Fibroblast of skin of right biceps (primary cell): Measurements from ENCODE around the gene TSGA10.
"Not testable (repeated sequence)": the region's sequence is repeated elsewhere in the genome, so short reads cannot be mapped to it uniquely, and the experiment has no call there.

Experiments
- DNase-seq: peaks from one replicate; pipeline ENCODE4 v3.0.0-alpha.2; 2013

The TSGA10 gene

DNA sequence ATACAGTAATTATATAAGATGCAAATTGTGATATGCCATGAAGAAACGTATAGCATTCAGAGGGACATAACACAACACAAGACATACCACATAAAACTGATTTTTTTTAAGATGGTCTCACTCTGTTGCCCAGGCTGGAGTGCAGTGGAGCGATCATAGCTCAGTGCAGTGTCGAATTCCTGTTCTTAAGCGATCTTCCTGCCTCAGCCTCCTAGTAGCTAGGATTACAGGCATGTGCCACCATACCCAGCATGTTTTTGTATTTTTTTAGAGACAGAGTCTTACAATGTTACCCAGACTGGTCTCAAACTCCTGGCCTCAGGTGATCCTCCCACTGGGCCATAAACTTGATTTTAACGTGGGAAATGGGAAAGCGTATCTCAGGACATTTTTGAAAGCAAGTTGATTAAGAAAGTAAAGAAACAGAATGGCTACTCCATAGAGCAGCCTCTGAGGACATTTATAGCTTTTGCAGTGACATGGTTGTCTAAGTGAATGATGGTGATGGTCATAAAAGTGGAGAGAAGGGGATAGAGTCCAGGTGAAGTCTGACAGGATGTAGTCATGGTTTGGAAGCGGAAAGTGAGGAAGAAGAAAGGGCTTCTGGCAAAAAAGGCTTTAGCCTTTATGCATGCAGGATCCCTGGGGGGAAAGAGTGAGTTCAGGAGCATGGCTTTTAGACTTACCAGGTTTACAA, 2.4 kb downstream of the TSGA10 start:
- DNase-seq, result no peak

DNA sequence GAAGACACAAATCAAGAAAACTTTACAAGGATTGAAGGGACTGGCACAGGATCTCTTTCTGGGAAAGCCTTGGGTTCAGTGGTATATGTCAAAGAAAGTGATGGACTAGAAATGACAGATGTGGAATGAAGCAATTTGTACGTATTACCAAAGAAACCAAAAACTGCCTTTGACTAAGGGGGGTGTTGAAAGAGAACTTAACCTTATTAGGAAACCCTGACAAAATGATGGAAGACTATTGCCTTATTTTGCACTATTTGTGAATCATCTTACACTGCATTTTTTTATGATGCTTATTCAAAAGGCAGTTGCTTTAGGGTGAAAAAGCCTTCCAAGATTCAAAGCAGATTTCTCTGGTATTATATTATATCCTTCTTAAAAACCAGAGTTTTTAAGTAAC, 4.0 kb downstream of the TSGA10 start:
- peak; percentile 30 for DNase-seq

- peak; percentile 79 for DNase-seq
Observed at GRCh38 chr2:99141110-99142108, 13.3 kb downstream of the TSGA10 start, which contains the start of gene C2orf15. Gene C2orf15, plus strand, starts transcription at chr2:99141707. Its CDS starts 8,852 bp downstream, at chr2:99150559.

DNA sequence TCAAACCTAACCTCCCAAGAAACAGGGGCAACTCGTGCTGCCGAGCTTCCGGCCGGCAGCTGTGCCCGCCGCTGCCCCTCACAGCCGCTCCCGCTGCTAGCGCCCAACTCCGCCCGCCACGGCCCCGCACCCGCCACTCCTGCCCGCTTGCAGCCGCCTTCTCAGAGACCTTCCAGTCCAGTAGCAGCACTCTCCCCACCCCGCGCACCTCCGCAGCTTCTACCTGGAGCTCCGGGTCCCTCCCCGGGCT, 14.0 kb downstream of the TSGA10 start:
- DNase-seq, result no peak

DNA sequence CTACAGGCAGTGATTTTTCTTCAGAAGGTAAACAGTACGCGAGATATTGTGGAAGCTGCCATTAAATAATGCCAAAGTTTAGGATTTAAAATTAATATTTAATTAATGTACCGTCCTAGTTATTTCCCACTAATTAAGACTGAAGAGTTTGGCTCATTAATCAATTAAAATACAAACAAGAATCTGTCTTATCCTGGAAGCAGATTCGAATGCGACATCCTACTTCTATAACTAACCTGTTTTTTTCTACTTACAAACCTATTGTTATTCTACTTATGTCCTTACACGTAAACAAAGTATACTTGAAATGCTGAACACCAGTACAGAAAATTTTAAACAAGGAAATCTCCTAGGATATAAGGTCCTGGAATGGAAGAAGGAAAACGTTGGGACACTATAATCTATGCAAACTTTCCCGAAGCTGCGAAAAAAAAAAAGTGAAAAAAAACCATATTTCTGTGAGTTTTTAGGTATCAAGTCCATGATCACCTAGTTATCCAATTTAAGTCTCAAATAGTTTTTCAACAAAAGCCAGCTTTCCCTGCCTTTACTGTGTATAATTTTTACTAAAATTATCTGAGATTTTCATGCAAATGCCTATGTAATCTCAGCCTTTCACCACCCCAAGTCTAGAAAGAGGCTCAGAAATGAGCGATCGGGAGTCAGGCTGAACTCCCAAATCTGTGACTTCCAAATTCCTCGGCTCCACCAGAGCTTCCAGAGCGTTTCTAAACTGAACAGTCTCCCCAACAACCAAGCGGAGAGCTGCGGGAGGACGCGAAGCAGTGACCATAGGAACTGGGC, 14.5 kb downstream of the TSGA10 start:
- peak; percentile 10 for DNase-seq

GRCh38 chr2:99139003-99139402, 15.7 kb downstream of the TSGA10 start:
- DNase-seq, result no peak

GRCh38 chr2:99135044-99135556, 19.6 kb downstream of the TSGA10 start:
- DNase-seq, result not testable (repeated sequence)

GRCh38 chr2:99127981-99128380, 26.8 kb downstream of the TSGA10 start:
- DNase-seq, result no peak

DNA sequence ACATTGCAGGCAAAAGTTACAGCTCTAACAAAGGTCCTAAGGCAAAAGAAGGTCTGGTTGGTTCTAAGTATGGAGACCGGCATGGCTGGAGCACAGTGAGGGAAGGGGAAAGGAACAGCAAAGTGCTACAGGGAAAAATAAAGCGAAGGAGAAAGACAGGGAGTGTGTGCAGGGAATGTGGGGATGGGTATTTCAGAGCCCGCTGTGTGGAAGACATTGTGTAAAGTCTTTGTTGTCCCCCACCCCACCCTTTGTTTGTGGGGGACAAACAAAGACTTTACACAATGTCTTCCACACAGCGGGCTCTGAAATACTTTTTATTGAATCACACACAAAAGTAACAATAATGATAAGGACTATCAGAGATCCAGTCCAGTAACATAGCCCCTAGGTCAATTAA, 42.1 kb downstream of the TSGA10 start:
- DNase-seq, result no peak

DNA sequence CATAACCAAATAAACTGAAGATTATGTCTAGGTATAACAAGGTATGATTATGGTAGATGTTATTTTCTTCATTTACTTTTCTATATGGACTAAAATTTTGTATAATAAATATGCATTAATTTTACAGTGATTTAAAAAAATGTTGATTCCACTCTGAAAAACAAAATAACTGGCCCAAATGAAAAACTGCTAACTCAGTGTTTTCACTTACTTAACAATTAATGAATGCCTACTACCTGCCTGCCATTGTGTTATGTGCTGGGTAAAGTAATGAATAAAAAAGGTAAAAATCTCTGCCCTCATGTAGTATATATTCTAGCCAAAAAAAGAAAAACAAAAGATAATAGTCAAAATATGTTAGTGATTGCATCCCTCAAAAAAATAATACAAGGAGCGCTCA, 42.8 kb downstream of the TSGA10 start:
- no peak for DNase-seq

- no peak for DNase-seq
Observed at GRCh38 chr2:99111236-99111635, 43.5 kb downstream of the TSGA10 start.

- peak; percentile 2 for DNase-seq
Observed at GRCh38 chr2:99106913-99107312, 47.8 kb downstream of the TSGA10 start.

GRCh38 chr2:99104006-99104405, 50.7 kb downstream of the TSGA10 start:
- DNase-seq, result no peak

GRCh38 chr2:99101697-99102096, 53.0 kb downstream of the TSGA10 start:
- DNase-seq, result no peak

DNA sequence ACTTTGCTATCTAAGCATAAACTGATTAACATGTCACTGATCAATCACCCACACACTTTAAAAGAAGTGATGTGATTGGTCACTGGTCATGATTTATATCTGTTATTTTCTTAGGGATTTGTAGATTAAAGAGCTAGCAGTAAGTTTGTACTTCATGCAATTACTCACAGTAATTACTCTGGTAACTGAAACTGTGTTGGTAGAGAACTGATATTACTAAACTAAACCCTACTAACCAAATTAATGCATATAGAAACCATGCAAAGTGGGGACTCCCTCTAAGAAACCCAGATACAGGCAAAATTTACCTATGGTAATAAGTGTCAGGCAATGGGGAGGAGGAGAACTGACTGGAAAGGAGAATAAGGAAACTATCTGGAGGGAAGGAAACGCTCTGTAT, 58.0 kb downstream of the TSGA10 start:
- no peak for DNase-seq

- no peak for DNase-seq
Observed at GRCh38 chr2:99088017-99088416, 66.7 kb downstream of the TSGA10 start.

GRCh38 chr2:99086385-99086784, 68.4 kb downstream of the TSGA10 start:
- no peak for DNase-seq

GRCh38 chr2:99085421-99085820, 69.3 kb downstream of the TSGA10 start:
- no peak for DNase-seq

- no peak for DNase-seq
Observed at GRCh38 chr2:99084256-99084655, 70.5 kb downstream of the TSGA10 start.

GRCh38 chr2:99081891-99082290, 72.9 kb downstream of the TSGA10 start:
- no peak for DNase-seq

DNA sequence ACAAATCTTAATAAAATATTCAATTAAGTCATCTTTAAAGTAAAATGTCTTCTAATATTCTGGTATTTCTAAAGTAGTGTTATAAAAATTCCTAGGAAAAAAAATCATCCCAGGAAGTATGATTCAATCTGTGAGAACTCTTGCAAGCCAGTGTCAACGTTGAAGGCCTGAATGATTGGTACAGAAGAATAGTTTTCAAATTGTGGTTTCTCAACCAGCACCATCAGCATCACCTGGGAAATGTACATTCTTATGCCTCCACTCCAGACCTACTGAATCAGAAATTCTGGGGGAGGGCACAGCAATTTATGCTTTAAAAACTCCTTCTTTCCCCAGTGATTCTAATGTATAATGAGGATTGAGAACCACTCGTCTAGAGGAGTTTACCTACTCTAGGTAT, 75.5 kb downstream of the TSGA10 start:
- DNase-seq, result peak; percentile 54

- DNase-seq, result no peak
Observed at GRCh38 chr2:99072551-99072950, 82.2 kb downstream of the TSGA10 start.
